ENCODE data around the gene SESTD1. TPM values are rescaled to one million over a fixed set of nuclear protein-coding genes. Genes with fewer than 3 reads are reported as not detected.

SESTD1 gene
- total and polyA plus RNA-seq, 2 experiments from 2014 or later: 34.7 to 44.0 TPM

- no peaks in the 10 kb centered on the region for H3K9me2 ChIP-seq (replicated peaks; ENCODE audit: insufficient read depth)
- H3K36me3 ChIP-seq (replicated peaks; ENCODE audit: insufficient read depth, low read depth): no peaks in the 10 kb centered on the region
- 91% methylated on average over 7 of the region's 7 CpGs for WGBS (ENCODE audit: low lambda C conversion rate, missing lambda C conversion rate)
- no peak overlapping the region for H3K4me2 ChIP-seq
- H3K9me3 ChIP-seq (ENCODE audit: low read depth): no peaks in the 10 kb centered on the region
- H3K4me1 ChIP-seq (ENCODE audit: insufficient read depth): peaks cover 23% of the 10 kb centered on the region
- no peaks in the 10 kb centered on the region for H3K27me3 ChIP-seq
- no peak for TF ChIP-seq CTCF (IDR thresholded peaks at IDR 0.05; ENCODE audit: poor library complexity)
- no peak for TF ChIP-seq EZH2phosphoT487 (IDR thresholded peaks at IDR 0.05; ENCODE audit: low read depth, severe bottlenecking, unreplicated experiment)
- no peak for TF ChIP-seq EZH2 (IDR thresholded peaks at IDR 0.05; ENCODE audit: borderline replicate concordance)
- DNase-seq (ENCODE audit: low spot score): no peak
- no peak overlapping the region for H3K27ac ChIP-seq
- H4K20me1 ChIP-seq (ENCODE audit: insufficient read depth, poor library complexity, severe bottlenecking): peaks cover 15% of the 10 kb centered on the region
- peaks cover 85% of the 10 kb centered on the region for H3K79me2 ChIP-seq
- no peak overlapping the region for H3K4me3 ChIP-seq
- H2AFZ ChIP-seq: no peak overlapping the region
These were observed 29.0 kb downstream of the SESTD1 start for GRCh38 chr2:179235463-179236108.

DNA sequence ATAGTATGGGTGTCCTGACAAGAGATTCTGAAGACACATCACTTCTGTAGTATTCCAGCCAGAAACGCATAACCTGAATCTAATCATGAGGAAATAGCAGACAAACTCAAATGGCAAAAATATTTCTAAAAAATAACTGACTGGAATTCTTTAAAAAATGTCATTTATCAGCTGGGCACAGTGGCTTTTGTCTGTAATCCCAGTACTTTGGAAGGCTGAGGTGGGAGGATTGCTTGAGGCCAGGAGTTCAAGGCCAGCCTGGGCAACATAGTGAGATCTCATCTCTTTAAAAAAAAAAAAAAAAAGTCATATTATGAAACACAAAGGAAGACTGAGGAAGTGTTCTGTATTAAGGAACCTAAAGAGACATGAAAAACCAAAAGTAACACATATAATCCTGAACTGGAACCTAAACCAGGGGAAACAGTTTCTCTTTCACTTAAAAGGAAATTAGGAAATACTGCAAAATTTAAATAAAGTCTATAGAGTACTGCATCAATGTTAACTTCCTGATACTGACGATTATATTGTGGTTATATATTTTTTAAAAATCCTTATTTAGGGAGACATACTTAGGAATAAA is 29.9 kb downstream of the SESTD1 start:
- H4K20me1 ChIP-seq (ENCODE audit: insufficient read depth, poor library complexity, severe bottlenecking): peaks cover 18% of the 10 kb centered on the region
- no peak overlapping the region for H3K4me2 ChIP-seq
- 93% methylated on average over 2 of the region's 2 CpGs for WGBS (ENCODE audit: low lambda C conversion rate, missing lambda C conversion rate)

DNA sequence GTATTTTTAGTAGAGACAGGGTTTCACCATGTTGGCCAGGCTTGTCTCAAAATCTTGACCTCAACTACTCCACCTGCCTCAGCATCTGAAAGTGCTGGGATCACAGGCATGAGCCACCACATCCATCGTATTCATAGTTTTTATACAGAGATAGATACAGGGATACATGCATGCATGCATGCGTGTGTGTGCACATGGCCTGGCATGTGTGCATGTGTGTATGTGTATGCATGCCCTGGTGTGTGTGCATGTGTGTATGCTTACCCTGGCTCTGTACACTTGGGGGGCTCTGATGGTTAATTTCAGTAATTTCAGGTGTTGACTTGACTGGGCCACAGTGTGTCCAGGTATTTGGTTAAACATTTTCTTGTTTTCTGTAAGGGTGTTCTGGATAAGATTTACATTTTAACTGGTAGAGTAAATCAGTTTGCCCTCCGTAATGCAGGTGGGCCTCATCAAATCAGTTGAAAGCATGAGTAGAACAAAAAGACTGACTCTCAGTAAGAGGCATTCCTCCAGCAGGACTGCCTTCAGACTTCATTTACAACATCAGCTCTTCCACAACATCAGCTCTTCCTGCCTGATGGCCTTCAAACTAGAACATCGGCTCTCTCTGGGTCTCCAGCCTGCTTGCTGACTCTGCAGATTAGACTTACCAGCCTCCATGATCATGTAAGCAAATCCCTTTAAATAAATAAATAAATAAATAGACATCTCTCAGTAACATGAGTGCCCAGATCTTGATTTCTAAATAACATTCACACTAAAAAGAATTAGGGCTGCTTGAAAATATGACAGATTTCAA is 30.8 kb downstream of the SESTD1 start:
- Histone ChIP-seq H4K20me1 (ENCODE audit: insufficient read depth, poor library complexity, severe bottlenecking) (peaks cover 17% of the 10 kb centered on the region), H3K4me1 (ENCODE audit: insufficient read depth) (peaks cover 13% of the 10 kb centered on the region), H3K27ac (no peak overlapping the region), H3K4me3 (no peak overlapping the region), H3K36me3 (replicated peaks; ENCODE audit: insufficient read depth, low read depth) (no peaks in the 10 kb centered on the region), H3K9me2 (replicated peaks; ENCODE audit: insufficient read depth) (no peaks in the 10 kb centered on the region), H3K9me3 (ENCODE audit: low read depth) (no peaks in the 10 kb centered on the region), H3K27me3 (no peaks in the 10 kb centered on the region), H3K4me2 (peak overlapping the region; percentile 26), H2AFZ (no peak overlapping the region), H3K79me2 (peaks cover 86% of the 10 kb centered on the region)
- 97% methylated on average over 4 of the region's 4 CpGs for WGBS (ENCODE audit: low lambda C conversion rate, missing lambda C conversion rate)
- DNase-seq (ENCODE audit: low spot score): no peak
- no peak for TF ChIP-seq EZH2 (IDR thresholded peaks at IDR 0.05; ENCODE audit: borderline replicate concordance)
- TF ChIP-seq EZH2phosphoT487 (IDR thresholded peaks at IDR 0.05; ENCODE audit: low read depth, severe bottlenecking, unreplicated experiment): no peak
- TF ChIP-seq CTCF (IDR thresholded peaks at IDR 0.05; ENCODE audit: poor library complexity): no peak

More for the DNA sequence above, 29.9 kb downstream of the SESTD1 start:
- H3K27ac ChIP-seq: no peak overlapping the region
- H3K9me2 ChIP-seq (replicated peaks; ENCODE audit: insufficient read depth): no peaks in the 10 kb centered on the region
- no peak for DNase-seq (ENCODE audit: low spot score)
- H3K9me3 ChIP-seq (ENCODE audit: low read depth): no peaks in the 10 kb centered on the region
- TF ChIP-seq EZH2 (IDR thresholded peaks at IDR 0.05; ENCODE audit: borderline replicate concordance): no peak
- TF ChIP-seq EZH2phosphoT487 (IDR thresholded peaks at IDR 0.05; ENCODE audit: low read depth, severe bottlenecking, unreplicated experiment): no peak
- TF ChIP-seq CTCF (IDR thresholded peaks at IDR 0.05; ENCODE audit: poor library complexity): no peak
- H3K36me3 ChIP-seq (replicated peaks; ENCODE audit: insufficient read depth, low read depth): no peaks in the 10 kb centered on the region
- H3K4me1 ChIP-seq (ENCODE audit: insufficient read depth): peaks cover 16% of the 10 kb centered on the region
- H3K79me2 ChIP-seq: peaks cover 85% of the 10 kb centered on the region
- H3K4me3 ChIP-seq: no peak overlapping the region
- no peaks in the 10 kb centered on the region for H3K27me3 ChIP-seq
- H2AFZ ChIP-seq: no peak overlapping the region
